GM19455 (cell line): ENCODE data around the gene NCKAP1.
"Not testable (repeated sequence)": the region's sequence is repeated elsewhere in the genome, so short reads cannot be mapped to it uniquely, and the experiment has no call there.

Experiments used
- ATAC-seq: cut with Tn5 transposase; IDR thresholded peaks from one replicate; pipeline ENCODE4 v1.9.1; 2021; ENCODE audit not compliant: unreplicated experiment

NCKAP1 gene

GRCh38 chr2:182912518-182912915 is 125.7 kb downstream of the NCKAP1 start:
- no peak for ATAC-seq

- no peak for ATAC-seq
Observed at GRCh38 chr2:182911813-182912517, 126.3 kb downstream of the NCKAP1 start.

GRCh38 chr2:182910965-182911364 is 127.3 kb downstream of the NCKAP1 start:
- ATAC-seq = no peak

- no peak for ATAC-seq
Observed at GRCh38 chr2:182907081-182907830, 131.0 kb downstream of the NCKAP1 start.

- no peak for ATAC-seq
Observed at GRCh38 chr2:182906454-182906853, 131.8 kb downstream of the NCKAP1 start.

GRCh38 chr2:182904844-182905243 is 133.4 kb downstream of the NCKAP1 start:
- ATAC-seq = no peak

GRCh38 chr2:182903566-182903965 is 134.7 kb downstream of the NCKAP1 start:
- ATAC-seq = no peak

- ATAC-seq = no peak
Observed at GRCh38 chr2:182901748-182902147, 136.5 kb downstream of the NCKAP1 start.

- no peak for ATAC-seq
Observed at GRCh38 chr2:182898718-182899117, 139.5 kb downstream of the NCKAP1 start.

- ATAC-seq = no peak
Observed at GRCh38 chr2:182897137-182897536, 141.1 kb downstream of the NCKAP1 start.

- ATAC-seq = no peak
Observed at GRCh38 chr2:182895798-182896197, 142.5 kb downstream of the NCKAP1 start.

GRCh38 chr2:182895169-182895568 is 143.1 kb downstream of the NCKAP1 start:
- ATAC-seq = no peak

- ATAC-seq = no peak
Observed at GRCh38 chr2:182894174-182894573, 144.1 kb downstream of the NCKAP1 start.

- no peak for ATAC-seq
Observed at GRCh38 chr2:182893666-182894065, 144.6 kb downstream of the NCKAP1 start.

GRCh38 chr2:182893035-182893434 is 145.2 kb downstream of the NCKAP1 start:
- ATAC-seq = not testable (repeated sequence)

- no peak for ATAC-seq
Observed at GRCh38 chr2:182891611-182892010, 146.6 kb downstream of the NCKAP1 start.

- no peak for ATAC-seq
Observed at GRCh38 chr2:182890773-182891378, 147.4 kb downstream of the NCKAP1 start.

- ATAC-seq = no peak
Observed at GRCh38 chr2:182890305-182890704, 148.0 kb downstream of the NCKAP1 start.

GRCh38 chr2:182887753-182888415 is 150.4 kb downstream of the NCKAP1 start:
- ATAC-seq = no peak

GRCh38 chr2:182887093-182887492 is 151.2 kb downstream of the NCKAP1 start:
- ATAC-seq = no peak

- no peak for ATAC-seq
Observed at GRCh38 chr2:182885771-182886170, 152.5 kb downstream of the NCKAP1 start.

- no peak for ATAC-seq
Observed at GRCh38 chr2:182883451-182883850, 154.8 kb downstream of the NCKAP1 start.
